Aorta (tissue), 5 donors: ENCODE data around the gene TRMT10B. TPM values are rescaled to one million over a fixed set of nuclear protein-coding genes. Genes with fewer than 3 reads are reported as not detected.

Source experiments
- ATAC-seq: fragments of 200-7000 bp; cut with Tn5 transposase; one replicate; pipeline ENCODE4 v1.9.1; 2022; ENCODE audit warnings: moderate library complexity; ENCODE audit not compliant: low FRiP score
- DNase-seq, 2 donors: peaks; one replicate each; pipeline ENCODE4 v3.0.0-alpha.2; 2020
- H3K27ac ChIP-seq, 2 donors: one replicate each; pipeline ENCODE4 v1.5.1; 2013; ENCODE audit warnings: low read length in 2 of 2, mild to moderate bottlenecking in 2 of 2, moderate library complexity in 2 of 2, control low read depth in 1 of 2, inconsistent platforms in 1 of 2, low read depth in 1 of 2
- H3K27me3 ChIP-seq, 2 donors: one replicate each; pipeline ENCODE4 v1.6.1; 2013; ENCODE audit warnings: control low read depth in 1 of 2, low read length in 1 of 2, mild to moderate bottlenecking in 1 of 2, moderate library complexity in 1 of 2; ENCODE audit not compliant: insufficient read depth in 2 of 2, control insufficient read depth in 1 of 2
- H3K36me3 ChIP-seq, 2 donors: one replicate each; pipeline ENCODE4 v1.6.1; 2013; ENCODE audit warnings: control low read depth in 1 of 2, low read length in 1 of 2, mild to moderate bottlenecking in 1 of 2; ENCODE audit not compliant: insufficient read depth in 2 of 2, control insufficient read depth in 1 of 2
- H3K4me1 ChIP-seq, 2 donors: one replicate each; pipeline ENCODE4 v1.6.1; 2013; ENCODE audit warnings: low read length in 2 of 2, control low read depth in 1 of 2, mild to moderate bottlenecking in 1 of 2, moderate library complexity in 1 of 2; ENCODE audit not compliant: insufficient read depth in 2 of 2, control insufficient read depth in 1 of 2
- H3K4me3 ChIP-seq, 2 donors: one replicate each; pipeline ENCODE4 v1.5.1; 2013; ENCODE audit warnings: low read length in 2 of 2, control low read depth in 1 of 2, mild to moderate bottlenecking in 1 of 2
- H3K9me3 ChIP-seq: one replicate; pipeline ENCODE4 v1.6.1; 2013; ENCODE audit warnings: mild to moderate bottlenecking, low read length; ENCODE audit not compliant: control insufficient read depth
- WGBS, 2 donors: extraction: QIAGEN DNeasy Blood & Tissue Kit; methylation state at CpG; one replicate each; pipeline ENCODE4 v1.1.7; 2013; 5-methylcytosine and 5-hydroxymethylcytosine counted together
- intact Hi-C, 2 donors: fragments of 100-400 bp; cut with DNase I; formaldehyde crosslinking; loops; one replicate each; pipeline versions ENCODE4 v1.14.2 to v1.15.0; 2022
- polyA plus RNA-seq, 2 donors: library from polyadenylated mRNA; stranded (reverse); fragments of 200-250 nt; gene quantifications; one replicate each; pipeline ENCODE4 v1.2.3, GENCODE V29; 2013
- total RNA-seq, 2 donors: library from RNA; stranded (reverse); fragmentation: NEBNext Ultra II Directional; extraction: Animal tissue kit (Norgen Biotek cat#: 25700); gene quantifications; one replicate each; pipeline ENCODE4 v1.2.1, GENCODE V29; 2021
- donor health status: healthy with polysubstance abuse.
- donor health status: Bipolar disorder and iron deficiency.
- donor health status: DM: no; HTN: no; CAD: no.
- donor health status: DM: no; HTN: no; CAD: no.
- donor health status: DM: yes; HTN: yes; CAD: no.

TRMT10B gene
- total and polyA plus RNA-seq, 4 donors: 4.6 to 17.4 (median 8.6) TPM

DNA sequence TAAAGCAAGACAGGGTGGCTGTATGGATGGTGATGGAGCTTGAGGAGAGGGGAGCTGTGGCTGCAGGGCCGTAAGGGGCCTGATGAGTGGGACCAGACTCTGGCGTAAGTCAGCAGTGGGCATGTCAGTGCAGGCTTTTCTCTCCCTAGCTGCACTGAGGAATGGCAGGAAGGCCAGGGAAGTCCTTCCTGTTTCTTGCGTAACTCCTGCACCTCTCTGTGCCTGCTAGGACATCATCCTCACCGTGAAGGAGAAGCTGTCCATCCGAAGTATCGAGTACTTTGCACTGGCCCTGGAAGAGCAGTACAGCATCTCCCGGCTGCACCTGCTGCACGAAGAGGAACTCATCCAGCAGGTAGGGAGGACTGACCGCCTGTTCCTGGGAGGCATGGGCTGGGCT lies 24.1 kb upstream of the TRMT10B start:
- 85 to 87% methylated on average over 9 of the region's 9 CpGs for WGBS, 2 donors

DNA sequence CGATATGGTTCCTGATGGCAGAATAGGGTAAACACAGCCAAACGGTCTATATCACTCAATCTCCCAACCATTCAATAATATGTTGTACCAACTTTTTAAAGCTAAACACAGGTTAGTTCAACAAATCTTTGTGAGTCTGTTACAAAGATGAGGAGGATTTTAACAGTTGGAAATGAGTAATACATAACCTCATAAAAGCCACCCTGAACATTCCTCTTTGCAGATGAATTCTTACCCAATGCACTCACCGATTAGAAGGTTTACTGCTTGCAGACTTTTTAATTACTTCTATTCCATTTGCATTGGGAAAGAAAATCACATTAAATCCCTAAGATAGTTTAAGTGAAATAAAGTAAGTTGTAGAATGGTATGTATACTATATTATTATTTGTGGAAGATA lies 23.3 kb upstream of the TRMT10B start:
- DNase-seq (no peak), ATAC-seq (no peak)
- H3K36me3 ChIP-seq: no peaks in the 10 kb centered on the region
- no peaks in the 10 kb centered on the region for H3K4me1 ChIP-seq
- no peaks in the 10 kb centered on the region for H3K27me3 ChIP-seq
- intact Hi-C loops: no loop called here
- no peaks in the 10 kb centered on the region for H3K9me3 ChIP-seq
- no peak overlapping the region for H3K27ac ChIP-seq
- 76 to 77% methylated on average over 3 of the region's 3 CpGs for WGBS, 2 donors
- no peak overlapping the region for H3K4me3 ChIP-seq

More for the DNA sequence above, 24.1 kb upstream of the TRMT10B start:
- Histone ChIP-seq H3K27me3 (no peaks in the 10 kb centered on the region), H3K36me3 (no peaks in the 10 kb centered on the region), H3K27ac (no peak overlapping the region), H3K4me1 (no peaks in the 10 kb centered on the region), H3K4me3 (no peak overlapping the region), H3K9me3 (no peaks in the 10 kb centered on the region)
- DNase-seq (no peak), ATAC-seq (no peak)
- intact Hi-C loops: no loop called here

DNA sequence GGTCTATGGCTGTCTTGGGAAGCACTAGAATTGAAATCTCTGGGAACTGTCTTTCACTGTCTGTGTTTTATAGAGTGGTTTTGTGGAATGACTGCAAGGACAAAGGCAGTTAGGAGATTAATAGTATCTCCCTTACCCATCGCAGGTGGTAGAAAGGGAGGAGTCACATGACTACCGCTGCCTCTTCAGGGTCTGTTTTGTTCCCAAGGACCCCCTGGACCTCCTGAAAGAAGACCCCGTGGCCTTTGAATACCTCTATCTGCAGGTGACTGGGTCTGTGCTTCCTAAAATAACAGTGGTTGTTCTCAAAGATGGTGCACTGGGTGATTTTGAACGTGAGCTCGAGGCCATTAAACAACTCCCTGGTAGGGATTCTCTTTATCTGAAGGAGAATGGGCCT lies 22.8 kb upstream of the TRMT10B start:
- H3K9me3 ChIP-seq: no peaks in the 10 kb centered on the region
- 46 to 49% methylated on average over 5 of the region's 5 CpGs for WGBS, 2 donors
- DNase-seq: no peak
- ATAC-seq: no peak
- no peaks in the 10 kb centered on the region for H3K4me1 ChIP-seq
- no peaks in the 10 kb centered on the region for H3K27me3 ChIP-seq
- H3K36me3 ChIP-seq: no peaks in the 10 kb centered on the region
- intact Hi-C loops: no loop called here
- H3K4me3 ChIP-seq: no peak overlapping the region
- no peak overlapping the region for H3K27ac ChIP-seq

DNA sequence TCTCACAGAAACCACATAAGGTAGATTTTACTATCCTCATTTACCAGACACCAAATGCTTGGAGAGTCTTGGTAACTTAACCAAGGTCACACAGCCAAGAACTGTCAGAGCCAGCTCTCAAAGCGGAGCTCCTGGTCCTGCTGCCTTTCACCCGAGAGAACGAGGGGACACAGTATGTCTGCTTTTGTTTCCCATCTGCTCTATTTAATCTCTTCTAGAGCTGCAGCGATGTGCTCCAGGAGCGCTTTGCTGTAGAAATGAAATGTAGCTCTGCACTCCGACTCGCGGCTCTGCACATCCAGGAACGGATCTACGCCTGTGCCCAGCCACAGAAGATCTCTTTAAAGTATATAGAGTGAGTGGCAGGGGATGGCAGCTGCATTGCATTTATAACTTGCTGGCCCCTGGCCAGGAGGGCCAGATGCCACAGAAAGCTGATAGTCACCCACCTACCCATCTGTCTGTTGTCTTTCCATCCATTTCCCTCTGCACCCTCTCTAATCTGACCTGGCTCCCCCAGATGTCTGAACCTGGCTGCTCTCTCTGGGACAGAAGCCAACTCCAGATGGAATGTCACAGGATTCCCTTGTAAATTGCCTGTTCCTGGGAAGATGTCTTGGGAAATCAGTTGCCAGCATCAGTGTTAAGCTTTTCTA lies 21.4 kb upstream of the TRMT10B start:
- no peak overlapping the region for H3K4me3 ChIP-seq
- no peak overlapping the region for H3K27ac ChIP-seq
- ATAC-seq: no peak
- no peaks in the 10 kb centered on the region for H3K36me3 ChIP-seq
- 77% methylated on average over 10 of the region's 10 CpGs for WGBS, 2 donors
- no peaks in the 10 kb centered on the region for H3K27me3 ChIP-seq
- DNase-seq: no peak
- no peaks in the 10 kb centered on the region for H3K9me3 ChIP-seq
- intact Hi-C loops: no loop called here
- H3K4me1 ChIP-seq: no peaks in the 10 kb centered on the region

DNA sequence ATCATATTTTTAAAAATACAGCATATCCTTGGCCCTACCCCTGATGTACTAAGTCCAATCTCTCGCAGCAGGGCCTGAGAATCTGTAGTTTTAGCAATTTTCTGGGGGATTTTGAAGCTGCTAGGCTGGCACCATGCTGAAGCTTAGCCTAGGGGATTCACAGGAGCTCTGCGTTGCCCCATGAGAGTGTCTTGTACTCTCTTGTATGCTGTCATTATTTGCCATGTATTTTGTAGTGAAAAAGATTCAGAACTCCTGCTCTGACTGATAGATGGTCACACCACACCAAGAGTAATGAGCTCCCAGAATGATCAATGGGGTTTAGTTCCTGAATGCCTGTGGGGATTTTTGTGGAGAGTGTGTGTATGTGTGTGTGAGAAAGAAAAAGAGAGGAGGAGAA lies 20.7 kb upstream of the TRMT10B start:
- intact Hi-C loops: no loop called here
- Histone ChIP-seq H3K9me3 (no peaks in the 10 kb centered on the region), H3K36me3 (no peaks in the 10 kb centered on the region), H3K27ac (no peak overlapping the region), H3K4me3 (no peak overlapping the region), H3K27me3 (no peaks in the 10 kb centered on the region), H3K4me1 (no peaks in the 10 kb centered on the region)
- DNase-seq (no peak), ATAC-seq (no peak)
- whole genome bisulfite sequencing, 2 donors: 39% methylated on average over 2 of the region's 2 CpGs

DNA sequence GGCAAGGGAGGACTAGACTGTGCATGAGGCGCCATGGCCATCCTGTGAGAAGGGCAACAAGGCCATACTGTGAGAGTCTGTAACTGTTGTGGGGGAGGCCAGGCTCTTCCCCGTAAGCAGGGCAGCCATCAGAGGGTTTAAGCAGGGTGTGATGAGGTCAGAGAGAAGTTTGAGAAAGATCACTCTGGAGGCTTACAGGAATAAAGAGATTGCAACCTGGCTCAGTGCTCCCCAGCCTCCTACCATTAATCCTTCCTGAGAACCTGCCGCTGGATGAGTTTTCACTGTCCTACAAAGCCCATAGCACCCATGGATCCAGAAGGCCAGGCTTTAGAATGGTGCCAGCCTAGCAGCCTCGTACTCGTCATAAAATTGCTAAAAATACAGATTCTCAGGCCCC lies 14.4 kb upstream of the TRMT10B start:
- H3K9me3 ChIP-seq: no peaks in the 10 kb centered on the region
- H3K27me3 ChIP-seq: no peaks in the 10 kb centered on the region
- WGBS, 2 donors: 85 to 87% methylated on average over 5 of the region's 5 CpGs
- no peak for DNase-seq
- ATAC-seq: no peak
- H3K4me3 ChIP-seq: no peak overlapping the region
- no peaks in the 10 kb centered on the region for H3K36me3 ChIP-seq
- intact Hi-C loops: no loop called here
- H3K27ac ChIP-seq: no peak overlapping the region
- no peaks in the 10 kb centered on the region for H3K4me1 ChIP-seq

DNA sequence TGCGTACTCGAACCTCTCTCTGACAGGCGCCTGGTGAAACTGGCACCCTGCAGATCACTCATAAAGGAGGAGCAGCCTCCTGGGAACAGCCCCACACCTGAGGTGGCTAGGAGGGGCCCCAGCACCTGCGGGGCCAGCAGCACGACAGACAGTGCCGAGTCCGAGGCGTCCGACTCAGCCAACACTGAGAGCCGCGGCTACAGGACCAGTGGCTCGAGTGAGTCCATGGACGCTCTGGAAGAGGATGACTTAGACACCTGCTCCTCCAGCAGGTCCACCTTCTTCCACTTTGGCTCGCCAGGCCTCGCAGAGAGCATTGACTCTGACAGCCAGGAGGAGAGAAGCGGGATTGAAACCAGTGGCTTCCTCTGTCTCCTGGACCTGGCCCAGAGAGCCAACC lies 13.5 kb upstream of the TRMT10B start:
- intact Hi-C loops: no loop called here
- 88 to 90% methylated on average over 16 of the region's 16 CpGs for WGBS, 2 donors
- H3K9me3 ChIP-seq: no peaks in the 10 kb centered on the region

DNA sequence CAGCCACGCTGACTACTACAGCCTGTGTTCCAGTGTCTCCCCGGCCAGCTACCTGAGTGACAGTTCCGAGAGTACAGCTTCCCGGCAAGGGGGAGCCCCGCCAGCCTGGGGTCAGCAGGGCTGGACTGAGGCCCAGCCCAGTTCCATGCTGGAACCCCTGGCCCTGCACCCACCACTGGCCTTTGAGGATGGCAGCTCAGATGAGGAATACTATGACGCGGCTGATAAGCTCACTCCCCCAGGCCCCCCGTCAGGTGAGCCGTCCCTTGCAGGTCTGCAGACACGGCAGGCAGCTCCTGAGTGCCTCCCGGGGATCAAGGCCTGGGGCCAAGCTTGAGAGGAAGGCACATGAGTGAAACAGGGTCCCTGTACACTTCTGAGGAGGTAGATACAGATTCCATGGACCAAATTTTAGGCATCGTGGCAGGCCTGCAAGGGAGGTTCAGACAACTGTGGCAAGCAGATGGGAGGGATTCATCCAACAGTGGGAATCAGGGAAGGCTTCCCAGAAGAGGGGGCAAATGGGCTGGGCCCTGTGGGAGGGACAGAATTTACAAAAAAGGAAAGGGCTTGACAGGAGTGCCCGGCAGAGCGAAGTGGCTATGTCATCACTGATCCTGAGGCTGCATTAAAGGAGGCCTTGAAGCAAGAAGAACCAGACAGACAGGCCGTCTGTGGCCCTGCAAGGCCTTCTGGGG lies 12.8 kb upstream of the TRMT10B start:
- Histone ChIP-seq H3K9me3 (no peaks in the 10 kb centered on the region), H3K27ac (no peak overlapping the region), H3K27me3 (no peaks in the 10 kb centered on the region), H3K36me3 (no peaks in the 10 kb centered on the region), H3K4me3 (no peak overlapping the region), H3K4me1 (no peaks in the 10 kb centered on the region)
- ATAC-seq: no peak
- DNase-seq: no peak
- WGBS, 2 donors: 76 to 79% methylated on average over 15 of the region's 15 CpGs
- intact Hi-C loops: no loop called here

More for the DNA sequence above, 13.5 kb upstream of the TRMT10B start:
- ATAC-seq: no peak
- H3K27me3 ChIP-seq: no peaks in the 10 kb centered on the region
- no peak for DNase-seq
- no peaks in the 10 kb centered on the region for H3K4me1 ChIP-seq
- no peaks in the 10 kb centered on the region for H3K36me3 ChIP-seq
- H3K27ac ChIP-seq: no peak overlapping the region
- no peak overlapping the region for H3K4me3 ChIP-seq

DNA sequence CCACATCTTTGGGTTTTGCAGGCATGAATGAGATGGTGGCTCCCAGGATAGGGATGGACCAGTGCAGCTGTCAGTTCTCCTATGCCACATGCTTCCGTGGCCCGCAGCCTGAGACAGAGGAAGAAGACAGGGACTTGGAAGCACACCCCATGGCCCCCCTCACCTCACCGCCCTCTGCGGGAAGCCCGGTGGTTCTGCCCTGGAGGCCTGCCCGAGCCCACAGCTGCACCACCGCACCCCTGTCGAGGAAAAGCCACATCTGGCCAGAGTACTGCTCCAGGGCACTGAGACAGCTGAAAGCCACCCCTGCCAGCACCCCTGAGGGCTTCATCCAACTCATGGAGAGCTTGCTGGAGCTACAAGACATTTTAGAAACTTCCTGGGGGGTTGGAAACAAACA lies 7.6 kb upstream of the TRMT10B start:
- H3K4me1 ChIP-seq: no peaks in the 10 kb centered on the region
- H3K4me3 ChIP-seq: no peak overlapping the region
- intact Hi-C loops: loop anchor here in 1 of 2 donors (5.0 kb wide), 1 partner anchor 616 kb away; no protein-coding TSS in a partner anchor
- ATAC-seq (peak; percentile 32), DNase-seq (no peak)
- no peaks in the 10 kb centered on the region for H3K36me3 ChIP-seq
- 79 to 86% methylated on average over 8 of the region's 8 CpGs for WGBS, 2 donors
- H3K9me3 ChIP-seq: no peaks in the 10 kb centered on the region
- H3K27ac ChIP-seq: no peak overlapping the region
- H3K27me3 ChIP-seq: no peaks in the 10 kb centered on the region
